HG02678 (cell line): ENCODE results near the gene C19orf33.

Source experiments
- ATAC-seq: cut with Tn5 transposase; IDR thresholded peaks from one replicate; pipeline ENCODE4 v1.9.1; 2021; ENCODE audit warnings: mild to moderate bottlenecking, moderate library complexity; ENCODE audit not compliant: unreplicated experiment

C19orf33 gene

GRCh38 chr19:38278751-38279150, 25.3 kb upstream of the C19orf33 start:
- no peak for ATAC-seq

GRCh38 chr19:38280030-38280921, 23.8 kb upstream of the C19orf33 start:
- no peak for ATAC-seq

GRCh38 chr19:38281811-38282566, 22.1 kb upstream of the C19orf33 start:
- ATAC-seq = no peak

GRCh38 chr19:38283271-38283670, 20.8 kb upstream of the C19orf33 start:
- ATAC-seq = no peak

GRCh38 chr19:38284422-38284821, 19.6 kb upstream of the C19orf33 start:
- ATAC-seq = no peak

- no peak for ATAC-seq
These were observed 18.5 kb upstream of the C19orf33 start for GRCh38 chr19:38285567-38285966.

GRCh38 chr19:38287604-38288003, 16.4 kb upstream of the C19orf33 start:
- no peak for ATAC-seq

GRCh38 chr19:38288123-38288855, 15.8 kb upstream of the C19orf33 start:
- no peak for ATAC-seq

GRCh38 chr19:38289955-38290354, 14.1 kb upstream of the C19orf33 start:
- ATAC-seq = no peak

- no peak for ATAC-seq
These were observed 13.4 kb upstream of the C19orf33 start for GRCh38 chr19:38290631-38291147.

GRCh38 chr19:38291855-38292254, 12.2 kb upstream of the C19orf33 start:
- no peak for ATAC-seq

- ATAC-seq = no peak
These were observed 10.8 kb upstream of the C19orf33 start for GRCh38 chr19:38293281-38293680.

GRCh38 chr19:38294090-38294489, 10.0 kb upstream of the C19orf33 start:
- no peak for ATAC-seq

- ATAC-seq = no peak
These were observed 5.0 kb upstream of the C19orf33 start for GRCh38 chr19:38298821-38299680.

GRCh38 chr19:38304352-38304865, 358 bp downstream of the C19orf33 start:
- no peak for ATAC-seq

GRCh38 chr19:38304866-38305429, 897 bp downstream of the C19orf33 start:
- no peak for ATAC-seq

GRCh38 chr19:38306236-38306635, 2.2 kb downstream of the C19orf33 start:
- ATAC-seq = no peak

- ATAC-seq = no peak
These were observed 3.0 kb downstream of the C19orf33 start for GRCh38 chr19:38307076-38307475.

GRCh38 chr19:38307597-38307996, 3.5 kb downstream of the C19orf33 start:
- ATAC-seq = no peak
